Endothelial cell (in vitro differentiated cells): ENCODE results near the gene ABL2. TPM values are rescaled to one million over a fixed set of nuclear protein-coding genes. Genes with fewer than 3 reads are reported as not detected.
"Not testable (repeated sequence)": the region's sequence is repeated elsewhere in the genome, so short reads cannot be mapped to it uniquely, and the experiment has no call there.

Experiments
- DNase-seq: peaks from one replicate; pipeline ENCODE4 v3.0.0; 2021; ENCODE audit warnings: low spot score
- H3K27ac Mint-ChIP-seq: one replicate; pipeline ENCODE4 v1.8.0; 2021; ENCODE audit warnings: mixed read lengths, inconsistent platforms; ENCODE audit not compliant: unreplicated experiment
- H3K27me3 Mint-ChIP-seq: one replicate; pipeline ENCODE4 v1.8.0; 2021; ENCODE audit warnings: mild to moderate bottlenecking, moderate library complexity, mixed read lengths, inconsistent platforms; ENCODE audit not compliant: unreplicated experiment
- H3K36me3 Mint-ChIP-seq: one replicate; pipeline ENCODE4 v1.8.0; 2021; ENCODE audit warnings: mild to moderate bottlenecking, low read depth, mixed read lengths, inconsistent platforms; ENCODE audit not compliant: unreplicated experiment
- H3K4me1 Mint-ChIP-seq: one replicate; pipeline ENCODE4 v1.8.0; 2021; ENCODE audit warnings: mild to moderate bottlenecking, mixed read lengths, inconsistent platforms; ENCODE audit not compliant: unreplicated experiment
- H3K4me3 Mint-ChIP-seq: one replicate; pipeline ENCODE4 v1.8.0; 2021; ENCODE audit warnings: mild to moderate bottlenecking, mixed read lengths, inconsistent platforms; ENCODE audit not compliant: unreplicated experiment
- H3K9me3 Mint-ChIP-seq: one replicate; pipeline ENCODE4 v1.8.0; 2021; ENCODE audit warnings: mixed read lengths, inconsistent platforms; ENCODE audit not compliant: unreplicated experiment
- CTCF ChIP-seq: fragments of 200-600 bp; sonication (generic); IDR thresholded peaks from one replicate; pipeline ENCODE4 v1.5.0; 2021; ENCODE audit warnings: antibody characterized with exemption; ENCODE audit not compliant: unreplicated experiment
- total RNA-seq: library from RNA; stranded (reverse); fragmentation: NEBNext Ultra II Directional; extraction: Animal tissue kit (Norgen Biotek cat#: 25700); gene quantifications from one replicate; pipeline ENCODE4 v1.2.1, GENCODE V29; 2021; ENCODE audit not compliant: unreplicated experiment

The ABL2 gene
- total RNA-seq, 1 donor from 2014 or later, result 160 TPM

- TF ChIP-seq CTCF, result no peak
- no peak for DNase-seq
- H3K27me3 Mint-ChIP-seq, result no peaks in the 10 kb centered on the region
These were observed 2.4 kb upstream of the ABL2 start for GRCh38 chr1:179231923-179232322.

GRCh38 chr1:179230721-179231120 is 1.2 kb upstream of the ABL2 start:
- Mint-ChIP-seq H3K36me3 (no peaks in the 10 kb centered on the region), H3K4me3 (peak overlapping the region; percentile 91), H3K4me1 (peaks cover 8% of the 10 kb centered on the region)

More at GRCh38 chr1:179231923-179232322, 2.4 kb upstream of the ABL2 start:
- Mint-ChIP-seq H3K27ac (no peak overlapping the region), H3K9me3 (no peaks in the 10 kb centered on the region), H3K4me3 (no peak overlapping the region), H3K4me1 (peaks cover 8% of the 10 kb centered on the region), H3K36me3 (no peaks in the 10 kb centered on the region)

GRCh38 chr1:179230251-179230650 is 774 bp upstream of the ABL2 start:
- no peak overlapping the region for H3K27ac Mint-ChIP-seq
- peak overlapping the region; percentile 91 for H3K4me3 Mint-ChIP-seq

More at GRCh38 chr1:179230721-179231120, 1.2 kb upstream of the ABL2 start:
- Mint-ChIP-seq H3K9me3 (no peaks in the 10 kb centered on the region), H3K27ac (no peak overlapping the region), H3K27me3 (no peaks in the 10 kb centered on the region)
- no peak for TF ChIP-seq CTCF
- DNase-seq, result no peak

GRCh38 chr1:179228783-179229213 is 679 bp downstream of the ABL2 start:
- TF ChIP-seq CTCF, result no peak
- H3K4me1 Mint-ChIP-seq, result peaks cover 8% of the 10 kb centered on the region
- H3K4me3 Mint-ChIP-seq, result peak overlapping the region; percentile 98
- H3K36me3 Mint-ChIP-seq, result no peaks in the 10 kb centered on the region
- DNase-seq, result peak; percentile 54
- no peaks in the 10 kb centered on the region for H3K27me3 Mint-ChIP-seq
- H3K27ac Mint-ChIP-seq, result peak overlapping the region; percentile 72
- no peaks in the 10 kb centered on the region for H3K9me3 Mint-ChIP-seq

More at GRCh38 chr1:179230251-179230650, 774 bp upstream of the ABL2 start:
- H3K27me3 Mint-ChIP-seq, result no peaks in the 10 kb centered on the region
- H3K4me1 Mint-ChIP-seq, result peaks cover 8% of the 10 kb centered on the region
- TF ChIP-seq CTCF, result no peak
- no peaks in the 10 kb centered on the region for H3K36me3 Mint-ChIP-seq
- H3K9me3 Mint-ChIP-seq, result no peaks in the 10 kb centered on the region
- DNase-seq, result no peak

GRCh38 chr1:179226738-179227137 is 2.7 kb downstream of the ABL2 start:
- no peak for DNase-seq
- Mint-ChIP-seq H3K27ac (no peak overlapping the region), H3K9me3 (no peaks in the 10 kb centered on the region), H3K4me1 (peaks cover 8% of the 10 kb centered on the region), H3K36me3 (no peaks in the 10 kb centered on the region), H3K4me3 (no peak overlapping the region), H3K27me3 (no peaks in the 10 kb centered on the region)
- no peak for TF ChIP-seq CTCF

GRCh38 chr1:179224466-179224865 is 5.0 kb downstream of the ABL2 start:
- H3K4me1 Mint-ChIP-seq, H3K27me3 Mint-ChIP-seq, H3K27ac Mint-ChIP-seq, H3K9me3 Mint-ChIP-seq, H3K4me3 Mint-ChIP-seq, DNase-seq, H3K36me3 Mint-ChIP-seq: not testable (repeated sequence)

- H3K4me3 Mint-ChIP-seq, H3K9me3 Mint-ChIP-seq, H3K27ac Mint-ChIP-seq, H3K36me3 Mint-ChIP-seq, DNase-seq, H3K27me3 Mint-ChIP-seq, H3K4me1 Mint-ChIP-seq: not testable (repeated sequence)
These were observed 8.4 kb downstream of the ABL2 start for GRCh38 chr1:179221121-179221520.
